Parathyroid adenoma (tissue), 2 donors: Measurements from ENCODE around the gene HDHD5.

Experiments
- H2AFZ ChIP-seq: fragments of 300-600 bp; sonication (generic); one replicate; pipeline ENCODE4 v1.7.0; 2017; ENCODE audit warnings: antibody characterized with exemption, mild to moderate bottlenecking
- H3K27ac ChIP-seq: fragments of 300-600 bp; sonication (generic); one replicate; pipeline ENCODE4 v1.7.0; 2017
- H3K27me3 ChIP-seq: fragments of 300-600 bp; sonication (generic); one replicate; pipeline ENCODE4 v1.7.0; 2017; ENCODE audit warnings: low read length; ENCODE audit not compliant: control insufficient read depth, insufficient read depth
- H3K36me3 ChIP-seq: fragments of 300-600 bp; sonication (generic); one replicate; pipeline ENCODE4 v1.7.0; 2017; ENCODE audit warnings: low read length; ENCODE audit not compliant: control insufficient read depth, insufficient read depth
- H3K4me1 ChIP-seq: fragments of 300-600 bp; sonication (generic); one replicate; pipeline ENCODE4 v1.7.0; 2017; ENCODE audit warnings: control low read depth
- H3K4me2 ChIP-seq: fragments of 300-600 bp; sonication (generic); one replicate; pipeline ENCODE4 v1.7.0; 2017; ENCODE audit warnings: low read length
- H3K4me3 ChIP-seq: fragments of 300-600 bp; sonication (generic); one replicate; pipeline ENCODE4 v1.7.0; 2017; ENCODE audit warnings: low read depth, low read length
- H3K79me2 ChIP-seq: fragments of 300-600 bp; sonication (generic); one replicate; pipeline ENCODE4 v1.7.0; 2017; ENCODE audit warnings: control low read depth
- H3K9ac ChIP-seq: fragments of 300-600 bp; sonication (generic); one replicate; pipeline ENCODE4 v1.7.0; 2017; ENCODE audit warnings: mild to moderate bottlenecking
- H3K9me3 ChIP-seq: fragments of 300-600 bp; sonication (generic); one replicate; pipeline ENCODE4 v1.7.0; 2017; ENCODE audit warnings: low read length; ENCODE audit not compliant: control insufficient read depth
- TF ChIP-seq, protein P1 (sequence below): fragments of 300-600 bp; sonication (generic); IDR thresholded peaks from one replicate; pipeline ENCODE4 v1.7.0; 2017; ENCODE audit warnings: antibody characterized with exemption, mild to moderate bottlenecking
- donor health status: primary hyperparathyroidism.

The HDHD5 gene

GRCh38 chr22:17091851-17092250, 67.2 kb downstream of the HDHD5 start:
- Histone ChIP-seq H3K36me3 (no peaks in the 10 kb centered on the region), H3K9me3 (no peaks in the 10 kb centered on the region), H3K27me3 (no peaks in the 10 kb centered on the region), H3K4me1 (no peaks in the 10 kb centered on the region), H3K4me3 (no peak overlapping the region), H3K27ac (no peak overlapping the region), H3K79me2 (no peaks in the 10 kb centered on the region), H3K9ac (no peak overlapping the region), H2AFZ (no peak overlapping the region), H3K4me2 (no peak overlapping the region)
- TF ChIP-seq, protein P1, sequence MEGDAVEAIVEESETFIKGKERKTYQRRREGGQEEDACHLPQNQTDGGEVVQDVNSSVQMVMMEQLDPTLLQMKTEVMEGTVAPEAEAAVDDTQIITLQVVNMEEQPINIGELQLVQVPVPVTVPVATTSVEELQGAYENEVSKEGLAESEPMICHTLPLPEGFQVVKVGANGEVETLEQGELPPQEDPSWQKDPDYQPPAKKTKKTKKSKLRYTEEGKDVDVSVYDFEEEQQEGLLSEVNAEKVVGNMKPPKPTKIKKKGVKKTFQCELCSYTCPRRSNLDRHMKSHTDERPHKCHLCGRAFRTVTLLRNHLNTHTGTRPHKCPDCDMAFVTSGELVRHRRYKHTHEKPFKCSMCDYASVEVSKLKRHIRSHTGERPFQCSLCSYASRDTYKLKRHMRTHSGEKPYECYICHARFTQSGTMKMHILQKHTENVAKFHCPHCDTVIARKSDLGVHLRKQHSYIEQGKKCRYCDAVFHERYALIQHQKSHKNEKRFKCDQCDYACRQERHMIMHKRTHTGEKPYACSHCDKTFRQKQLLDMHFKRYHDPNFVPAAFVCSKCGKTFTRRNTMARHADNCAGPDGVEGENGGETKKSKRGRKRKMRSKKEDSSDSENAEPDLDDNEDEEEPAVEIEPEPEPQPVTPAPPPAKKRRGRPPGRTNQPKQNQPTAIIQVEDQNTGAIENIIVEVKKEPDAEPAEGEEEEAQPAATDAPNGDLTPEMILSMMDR: no peak

- TF ChIP-seq, protein P1: no peak
- Histone ChIP-seq H3K79me2 (no peaks in the 10 kb centered on the region), H3K27me3 (no peaks in the 10 kb centered on the region), H3K36me3 (no peaks in the 10 kb centered on the region), H3K27ac (no peak overlapping the region), H3K9me3 (no peaks in the 10 kb centered on the region), H3K4me3 (no peak overlapping the region), H3K9ac (no peak overlapping the region), H3K4me2 (no peak overlapping the region), H2AFZ (no peak overlapping the region), H3K4me1 (no peaks in the 10 kb centered on the region)
These were observed 68.5 kb downstream of the HDHD5 start for GRCh38 chr22:17090550-17090949.
